AG10803 (cell line): Measurements from ENCODE around the gene C2CD3.

Source experiments
- DNase-seq: peaks from one replicate; pipeline ENCODE4 v3.0.0; 2010; ENCODE audit warnings: low read depth
- H3K4me3 ChIP-seq: 2 replicates; pipeline ENCODE4 v1.5.1; 2011; ENCODE audit warnings: mild to moderate bottlenecking, low read length, control low read depth
- TF ChIP-seq, protein P1 (sequence below): conservative IDR thresholded peaks from 2 replicates; pipeline ENCODE4 v1.5.1; 2011; ENCODE audit warnings: mild to moderate bottlenecking, low read length, control low read depth, inconsistent platforms

Gene C2CD3

GRCh38 chr11:74004759-74005615, 165.8 kb downstream of the C2CD3 start:
- no peak overlapping the region for H3K4me3 ChIP-seq
- TF ChIP-seq, protein P1, sequence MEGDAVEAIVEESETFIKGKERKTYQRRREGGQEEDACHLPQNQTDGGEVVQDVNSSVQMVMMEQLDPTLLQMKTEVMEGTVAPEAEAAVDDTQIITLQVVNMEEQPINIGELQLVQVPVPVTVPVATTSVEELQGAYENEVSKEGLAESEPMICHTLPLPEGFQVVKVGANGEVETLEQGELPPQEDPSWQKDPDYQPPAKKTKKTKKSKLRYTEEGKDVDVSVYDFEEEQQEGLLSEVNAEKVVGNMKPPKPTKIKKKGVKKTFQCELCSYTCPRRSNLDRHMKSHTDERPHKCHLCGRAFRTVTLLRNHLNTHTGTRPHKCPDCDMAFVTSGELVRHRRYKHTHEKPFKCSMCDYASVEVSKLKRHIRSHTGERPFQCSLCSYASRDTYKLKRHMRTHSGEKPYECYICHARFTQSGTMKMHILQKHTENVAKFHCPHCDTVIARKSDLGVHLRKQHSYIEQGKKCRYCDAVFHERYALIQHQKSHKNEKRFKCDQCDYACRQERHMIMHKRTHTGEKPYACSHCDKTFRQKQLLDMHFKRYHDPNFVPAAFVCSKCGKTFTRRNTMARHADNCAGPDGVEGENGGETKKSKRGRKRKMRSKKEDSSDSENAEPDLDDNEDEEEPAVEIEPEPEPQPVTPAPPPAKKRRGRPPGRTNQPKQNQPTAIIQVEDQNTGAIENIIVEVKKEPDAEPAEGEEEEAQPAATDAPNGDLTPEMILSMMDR: no peak
- DNase-seq: no peak

- no peak overlapping the region for H3K4me3 ChIP-seq
- TF ChIP-seq, protein P1: no peak
- DNase-seq: no peak
These were observed 166.6 kb downstream of the C2CD3 start for GRCh38 chr11:74004046-74004695.

DNA sequence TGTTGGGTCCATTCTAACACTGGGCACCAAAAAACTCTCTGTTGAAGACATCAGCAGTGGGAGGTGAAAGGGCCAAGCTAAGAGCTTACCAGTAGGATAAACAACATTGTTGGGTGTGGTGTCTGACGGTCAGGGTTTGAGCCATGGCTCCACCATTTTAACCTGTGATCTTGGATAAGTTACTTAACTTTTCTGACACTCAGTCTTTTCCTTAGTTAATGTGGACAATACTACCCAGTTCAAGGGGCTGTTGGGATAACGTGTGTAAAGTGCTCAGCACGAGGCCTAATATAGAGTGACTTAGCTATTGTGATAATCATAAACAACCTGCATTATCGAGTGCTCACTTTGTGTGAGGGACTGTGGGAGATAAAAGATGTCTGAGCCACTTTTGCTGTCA, 168.0 kb downstream of the C2CD3 start:
- DNase-seq: no peak
- TF ChIP-seq, protein P1: no peak
- H3K4me3 ChIP-seq: no peak overlapping the region

GRCh38 chr11:74001822-74002286, 168.9 kb downstream of the C2CD3 start:
- TF ChIP-seq, protein P1: no peak
- H3K4me3 ChIP-seq: no peak overlapping the region
- no peak for DNase-seq

GRCh38 chr11:74000307-74001133, 170.3 kb downstream of the C2CD3 start:
- H3K4me3 ChIP-seq: no peak overlapping the region
- no peak for DNase-seq
- TF ChIP-seq, protein P1: no peak

GRCh38 chr11:73999581-74000306, 171.1 kb downstream of the C2CD3 start:
- TF ChIP-seq, protein P1: no peak
- no peak for DNase-seq
- no peak overlapping the region for H3K4me3 ChIP-seq
